Measurements from ENCODE around the gene SYK.

GRCh38 chr9:90933468-90933867, 131.8 kb downstream of the SYK start:
- TF ChIP-seq CTCF (IDR thresholded peaks at IDR 0.05), result no peak
- TF ChIP-seq POLR2A (IDR thresholded peaks at IDR 0.05), result no peak
